ENCODE data around the gene MGAT2.

The MGAT2 gene

GRCh38 chr14:49659526-49660455, 39.2 kb downstream of the MGAT2 start:
- no peak for DNase-seq

DNA sequence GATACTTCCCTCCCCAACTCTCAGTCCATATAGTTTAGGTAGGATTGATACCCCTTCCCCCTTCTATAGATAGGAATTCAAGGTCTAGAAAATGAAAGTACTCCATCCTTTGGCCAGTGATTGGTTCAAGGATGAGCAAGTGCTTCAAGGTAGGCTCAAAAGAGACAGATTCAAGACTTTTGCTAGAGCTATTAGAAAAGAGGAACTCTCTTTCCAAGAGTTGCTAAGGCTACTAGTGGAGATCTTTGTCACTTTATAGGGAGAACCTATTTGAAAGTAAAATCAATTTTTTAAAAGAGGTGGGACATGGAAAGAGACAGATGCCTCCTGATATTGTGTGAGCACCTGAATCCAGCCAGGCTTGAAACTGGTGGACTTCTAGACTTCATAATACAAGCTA, 49.9 kb downstream of the MGAT2 start:
- no peak for DNase-seq

Measured in NCI-H2171 (cell line).